OCI-LY7 (cell line): ENCODE data around the gene RAD54L. TPM values are rescaled to one million over a fixed set of nuclear protein-coding genes. Genes with fewer than 3 reads are reported as not detected.
A peak's percentile ranks its signal among the peaks of the same experiment; 100 is the strongest.

ENCODE experiments used
- Bru-seq: library from RNA; stranded (reverse); fragments of 400-500 nt; gene quantifications from one replicate; lab custom pipeline; 2021; lab: Mats Ljungman, UMichigan
- BruChase-seq, 2 experiments: library from RNA; stranded (reverse); fragments of 400-500 nt; gene quantifications; one replicate each; lab custom pipeline; 2021; lab: Mats Ljungman, UMichigan
- BruUV-seq: library from RNA; stranded (reverse); fragments of 400-500 nt; replicated peaks from 2 replicates; lab custom pipeline; 2021; lab: Mats Ljungman, UMichigan
- CTCF ChIA-PET: fragments of 300-600 bp; sonication (Branson Sonifier 250); formaldehyde crosslinking; loops from one replicate; lab custom pipeline; 2022; ENCODE audit warnings: antibody characterized with exemption; ENCODE audit not compliant: unreplicated experiment; lab: Charles Lee
- POLR2A ChIA-PET: fragments of 300-600 bp; sonication (Branson Sonifier 250); formaldehyde crosslinking; loops from one replicate; lab custom pipeline; 2022; ENCODE audit warnings: antibody characterized with exemption; lab: Charles Lee
- DNase-seq: peaks from one replicate; pipeline ENCODE4 v3.0.0-alpha.2; 2015; ENCODE audit warnings: low spot score
- H2AFZ ChIP-seq: fragments of 200-600 bp; sonication (generic), shearing (Covaris generic); 2 replicates; pipeline ENCODE4 v1.6.1; 2014; ENCODE audit warnings: mild to moderate bottlenecking, antibody characterized with exemption, low read length, moderate library complexity
- H3K27ac ChIP-seq: fragments of 200-600 bp; sonication (generic); 2 replicates; pipeline ENCODE4 v1.5.1; 2014; ENCODE audit warnings: mixed run types, low read depth, mild to moderate bottlenecking, moderate library complexity, low read length, inconsistent platforms; ENCODE audit not compliant: poor library complexity, severe bottlenecking
- H3K36me3 ChIP-seq: fragments of 200-600 bp; sonication (generic); 2 replicates; pipeline ENCODE4 v1.6.1; 2014; ENCODE audit warnings: mild to moderate bottlenecking, antibody characterized with exemption, low read length, moderate library complexity, mixed read lengths; ENCODE audit not compliant: insufficient read depth
- H3K4me1 ChIP-seq: fragments of 200-600 bp; sonication (generic); 2 replicates; pipeline ENCODE4 v1.5.1; 2014; ENCODE audit warnings: mild to moderate bottlenecking, low read length; ENCODE audit not compliant: insufficient read depth, poor library complexity, severe bottlenecking
- H3K4me2 ChIP-seq: fragments of 200-600 bp; sonication (generic); 2 replicates; pipeline ENCODE4 v1.6.1; 2014; ENCODE audit warnings: mild to moderate bottlenecking, low read length
- H3K4me3 ChIP-seq: fragments of 200-600 bp; sonication (generic); 2 replicates; pipeline ENCODE4 v1.5.1; 2014; ENCODE audit warnings: mild to moderate bottlenecking, low read depth, low read length; ENCODE audit not compliant: poor library complexity, severe bottlenecking
- H3K79me2 ChIP-seq: fragments of 200-600 bp; sonication (generic); 2 replicates; pipeline ENCODE4 v1.6.1; 2016; ENCODE audit warnings: low read depth, mild to moderate bottlenecking, low read length, moderate library complexity, mixed read lengths; ENCODE audit not compliant: insufficient read depth
- H3K9me2 ChIP-seq: fragments of 200-600 bp; sonication (generic); 2 replicates; pipeline ENCODE4 v1.6.1; 2016; ENCODE audit warnings: mild to moderate bottlenecking, low read length, mixed read lengths; ENCODE audit not compliant: insufficient read depth
- H3K9me3 ChIP-seq: fragments of 200-600 bp; sonication (generic); 2 replicates; pipeline ENCODE4 v1.6.1; 2014; ENCODE audit warnings: mild to moderate bottlenecking, mixed run types, low read length, mixed read lengths
- H4K20me1 ChIP-seq: fragments of 200-600 bp; sonication (generic); 2 replicates; pipeline ENCODE4 v1.6.1; 2014; ENCODE audit warnings: mild to moderate bottlenecking, antibody characterized with exemption, low read length, moderate library complexity, mixed read lengths; ENCODE audit not compliant: insufficient read depth
- CTCF ChIP-seq: fragments of 200-600 bp; sonication (generic); conservative IDR thresholded peaks from 2 replicates; pipeline ENCODE4 v1.5.1; 2014; ENCODE audit warnings: mild to moderate bottlenecking, antibody characterized with exemption, low read length, moderate library complexity, mixed read lengths
- EZH2phosphoT487 ChIP-seq: fragments of 200-600 bp; sonication (generic); IDR thresholded peaks from 2 replicates; pipeline ENCODE4 v1.6.1; 2018; ENCODE audit warnings: low read depth, borderline replicate concordance, mild to moderate bottlenecking, mixed run types, antibody characterized with exemption, low read length, moderate library complexity, mixed read lengths
- intact Hi-C: fragments of 100-400 bp; cut with micrococcal nuclease; formaldehyde crosslinking; loops from one replicate; pipeline ENCODE4 v1.10.0; 2022; ENCODE audit not compliant: unreplicated experiment
- long read RNA-seq: library from polyadenylated mRNA; stranded (forward); transcript quantifications from one replicate; pipeline ENCODE4 v2.0.0, GENCODE V29; 2022
- total RNA-seq, 2 experiments: library from RNA; depleted of rRNA in 1 of 2; stranded (reverse); fragments of >200 nt in 1 of 2; shearing (Covaris generic) in 1 of 2; gene quantifications; 2 replicates each; pipeline ENCODE4 v1.2.3, GENCODE V29; 2014 to 2022

RAD54L gene
- total RNA-seq (2014; rRNA removed; shearing (Covaris generic)) (53.3 and 62.6 TPM in 2 replicates), total RNA-seq (2022) (78.5 and 84.6 TPM in 2 replicates), Bru-seq, nascent RNA (percentile 87 among the genes with signal in this experiment), BruChase-seq, experiment 1, labeled RNA remaining after a 6-hour chase (percentile 91 among the genes with signal in this experiment), BruChase-seq, experiment 2, labeled RNA remaining after a 2-hour chase (percentile 89 among the genes with signal in this experiment)
- long read RNA-seq, transcript RAD54L-201 (18 exons, 3,108 nt) = major isoform, 124 of 245 reads
- long read RNA-seq, partial matches to known transcripts = 14 of 245 reads
- long read RNA-seq, other reads (novel, unspliced or antisense) = 107 of 245 reads

GRCh38 chr1:46247436-46248121 is at the start of gene RAD54L:
Gene RAD54L, plus strand, starts transcription at chr1:46247763. Its CDS starts 643 bp downstream, at chr1:46248406.
- DNase-seq = peak; percentile 100
- Histone ChIP-seq H2AFZ (peak within 1 kb of the TSS; percentile 92), H3K4me1 (peaks cover 32% of the 10 kb centered on the region), H3K27ac (peak within 1 kb of the TSS; percentile 71), H3K9me3 (no peaks in the 10 kb centered on the region), H3K9me2 (no peaks in the 10 kb centered on the region), H3K36me3 (peaks cover 38% of the 10 kb centered on the region), H4K20me1 (peaks cover 13% of the 10 kb centered on the region), H3K79me2 (peaks cover 29% of the 10 kb centered on the region), H3K4me2 (peak within 1 kb of the TSS; percentile 98), H3K4me3 (peak within 1 kb of the TSS; percentile 86)
- intact Hi-C loops = loop anchor here (1.0 to 5.0 kb wide), 4 partner anchors 56 to 560 kb away; partner anchors contain the start of genes GPBP1L1, LRRC41, NSUN4 and TMEM69
- POLR2A ChIA-PET = interaction anchor here (0.6 to 2.0 kb wide), 22 partner anchors 8 to 1588 kb away, joined by 3 to 18 read pairs (median 4); partner anchors contain the start of genes LRRC41, POMGNT1 and UQCRH
- no TSS peak for BruUV-seq
- CTCF ChIA-PET = interaction anchor here (0.6 to 1.5 kb wide), 5 partner anchors 9 to 337 kb away, joined by 3 to 10 read pairs (median 3); no protein-coding TSS in a partner anchor
- TF ChIP-seq EZH2phosphoT487 = no peak
- TF ChIP-seq CTCF = no peak

GRCh38 chr1:46197964-46198811 is 49.4 kb upstream of the RAD54L start, which contains the start of gene POMGNT1:
Gene POMGNT1, minus strand, starts transcription at chr1:46198434. Its CDS starts 613 bp downstream, at chr1:46197821.
- Histone ChIP-seq H3K27ac (peak within 1 kb of the TSS; percentile 57), H2AFZ (peak within 1 kb of the TSS; percentile 65), H3K9me2 (no peaks in the 10 kb centered on the region), H3K4me2 (peak within 1 kb of the TSS; percentile 87), H3K9me3 (no peaks in the 10 kb centered on the region), H3K4me3 (peak within 1 kb of the TSS; percentile 70), H3K79me2 (no peaks in the 10 kb centered on the region), H3K36me3 (no peaks in the 10 kb centered on the region; the same call in 1 of the 2 replicates), H4K20me1 (no peaks in the 10 kb centered on the region), H3K4me1 (peaks cover 25% of the 10 kb centered on the region)
- peak; percentile 76 for DNase-seq
- POLR2A ChIA-PET = interaction anchor here (0.8 to 2.4 kb wide), 7 partner anchors 16 to 512 kb away, joined by 3 to 18 read pairs (median 5); partner anchors contain the start of genes GPBP1L1 and RAD54L
- intact Hi-C loops = loop anchor here (1.0 to 2.0 kb wide), 3 partner anchors 25 to 161 kb away; partner anchors contain the start of gene PIK3R3
- CTCF ChIA-PET = interaction anchor here (0.6 to 1.8 kb wide), 2 partner anchors 25 to 65 kb away, joined by 4 read pairs; no protein-coding TSS in a partner anchor
- TF ChIP-seq EZH2phosphoT487 (no peak), CTCF (peak; percentile 69)
- BruUV-seq = no TSS peak
